H4 (cell line): ENCODE measurements around the gene PNMA6E. TPM values are rescaled to one million over a fixed set of nuclear protein-coding genes. Genes with fewer than 3 reads are reported as not detected.

Experiments
- DNase-seq: peaks from one replicate; pipeline ENCODE4 v3.0.0-alpha.2; 2015; ENCODE audit warnings: low spot score
- total RNA-seq: library from RNA; depleted of rRNA; stranded (reverse); fragments of >200 nt; shearing (Covaris generic); gene quantifications from 2 replicates; pipeline ENCODE4 v1.2.3, GENCODE V29; 2014

PNMA6E gene
- total RNA-seq, 1 experiment from 2014 or later: not detected

DNA sequence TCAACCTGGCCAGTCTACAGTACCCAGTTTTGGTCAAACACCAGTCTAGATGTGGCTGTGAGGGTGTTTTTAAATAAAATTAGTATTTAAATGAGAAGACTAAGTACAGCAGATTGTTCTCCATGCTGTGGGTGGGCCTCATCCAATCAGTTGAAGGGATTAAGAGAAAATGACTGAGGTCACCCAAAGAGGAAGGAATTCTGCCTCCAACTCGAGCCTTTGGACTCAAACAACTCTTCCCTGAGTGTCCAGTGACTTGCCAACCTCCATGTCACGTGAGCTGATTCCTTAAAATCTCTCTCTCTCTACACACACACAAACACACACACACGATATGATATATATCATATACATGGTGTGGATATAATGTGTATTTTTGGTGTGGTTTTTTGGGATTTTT lies 34.7 kb upstream of the PNMA6E start:
- DNase-seq: no peak

DNA sequence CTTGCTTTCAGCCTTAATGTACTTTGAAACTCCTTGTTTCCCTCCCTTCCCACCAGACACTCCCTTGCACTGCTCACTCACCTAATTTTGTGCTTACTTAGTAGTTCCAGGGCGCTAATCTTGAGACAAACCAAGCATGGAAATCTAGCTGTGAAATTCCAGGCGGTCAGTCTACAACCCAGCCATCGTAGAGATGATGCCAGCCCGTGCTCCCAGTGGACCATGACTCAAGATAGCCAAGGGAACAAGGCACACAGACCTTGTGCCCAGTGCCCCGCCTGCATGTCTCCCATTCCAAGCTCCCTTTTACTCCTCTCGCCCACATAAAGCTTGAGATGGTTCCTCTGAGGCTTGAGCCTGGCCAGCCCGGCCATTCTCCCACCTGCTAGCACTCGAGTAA lies 33.7 kb upstream of the PNMA6E start:
- DNase-seq: no peak

DNA sequence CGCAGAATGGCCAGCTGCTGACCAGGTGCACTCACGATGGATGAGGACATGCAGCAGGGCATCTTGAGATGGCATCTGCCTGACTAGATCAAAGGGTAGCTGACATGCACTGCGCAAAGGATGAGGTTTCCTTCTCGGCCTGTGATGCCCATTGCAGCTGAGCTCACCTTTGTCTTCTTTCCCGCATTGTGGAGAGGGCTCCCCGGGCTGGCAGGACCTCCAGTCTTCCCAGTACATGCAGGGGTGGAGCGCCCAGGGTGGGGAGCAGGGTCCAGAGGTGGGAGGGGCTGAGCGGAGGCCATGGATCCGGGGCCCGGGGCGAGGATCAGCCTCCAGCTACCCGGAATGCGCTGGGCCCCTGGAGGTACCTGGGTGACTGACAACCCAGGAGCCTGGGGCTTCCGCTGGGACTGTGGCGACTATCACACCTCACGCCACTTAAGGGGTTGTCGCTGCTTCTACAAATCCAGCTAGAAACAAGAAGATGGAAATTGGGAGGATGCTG lies 32.7 kb upstream of the PNMA6E start:
- DNase-seq: no peak

DNA sequence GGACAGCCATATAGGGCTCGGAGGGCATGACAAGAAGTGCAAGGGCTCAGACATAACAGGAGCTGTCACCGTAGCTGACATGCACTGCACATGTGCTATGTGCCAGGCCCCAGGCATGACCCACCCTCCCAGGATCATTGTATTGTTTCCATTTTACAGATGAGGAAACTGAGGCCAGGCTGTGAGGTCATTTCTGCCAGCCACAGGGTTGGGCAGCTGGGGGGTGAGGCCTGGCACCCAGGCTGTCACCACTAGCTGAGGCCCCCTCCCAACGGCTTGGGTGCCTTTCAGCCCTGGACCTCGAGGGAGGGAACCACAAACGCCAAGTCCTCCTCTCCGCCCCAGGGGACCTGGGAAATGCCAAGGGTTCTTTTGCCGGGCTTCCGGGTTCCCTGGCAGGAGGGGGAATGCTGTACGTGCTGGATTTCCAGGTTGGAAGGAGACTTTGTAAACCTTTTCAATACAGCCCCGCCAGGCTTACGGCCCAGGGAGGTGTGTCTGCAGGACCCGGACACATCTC lies 32.1 kb upstream of the PNMA6E start:
- DNase-seq: no peak

DNA sequence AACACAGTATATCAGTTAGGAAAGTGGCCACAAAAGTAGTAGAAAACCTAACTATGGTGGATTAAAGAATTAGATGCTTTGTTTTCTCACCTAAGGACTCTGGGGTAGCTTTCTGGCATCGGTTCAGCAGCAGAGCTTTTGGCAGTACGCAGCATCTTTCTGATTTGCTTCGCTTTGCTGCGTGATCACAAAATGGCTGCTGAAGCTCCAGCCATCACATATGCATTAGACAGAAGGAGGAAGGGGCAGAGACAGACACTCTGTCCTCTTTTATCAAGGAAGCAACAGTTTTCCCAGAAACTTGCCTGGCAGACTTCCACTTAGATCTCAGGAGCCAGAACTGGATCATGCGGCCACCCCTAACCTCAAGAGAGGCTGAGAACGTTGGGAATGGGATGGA lies 29.6 kb upstream of the PNMA6E start:
- no peak for DNase-seq

DNA sequence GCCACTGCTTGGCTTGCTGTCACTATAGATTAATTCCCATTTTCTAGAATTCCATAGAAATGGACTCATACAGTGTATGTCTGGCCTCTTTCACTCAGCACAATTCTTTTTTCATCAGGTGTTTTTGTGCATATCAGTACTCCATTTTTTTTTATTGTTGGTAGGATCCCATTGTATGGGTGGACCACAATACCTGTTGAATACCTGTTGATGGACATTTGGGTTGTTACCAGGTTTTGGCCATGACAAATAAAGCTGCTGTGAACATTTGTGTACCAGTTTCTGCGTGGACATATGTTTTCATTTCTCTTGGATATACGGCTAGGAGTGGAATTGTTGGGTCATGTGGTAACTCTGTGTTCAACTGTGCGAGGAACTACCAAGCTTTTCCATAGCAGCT lies 25.1 kb upstream of the PNMA6E start:
- DNase-seq: no peak

DNA sequence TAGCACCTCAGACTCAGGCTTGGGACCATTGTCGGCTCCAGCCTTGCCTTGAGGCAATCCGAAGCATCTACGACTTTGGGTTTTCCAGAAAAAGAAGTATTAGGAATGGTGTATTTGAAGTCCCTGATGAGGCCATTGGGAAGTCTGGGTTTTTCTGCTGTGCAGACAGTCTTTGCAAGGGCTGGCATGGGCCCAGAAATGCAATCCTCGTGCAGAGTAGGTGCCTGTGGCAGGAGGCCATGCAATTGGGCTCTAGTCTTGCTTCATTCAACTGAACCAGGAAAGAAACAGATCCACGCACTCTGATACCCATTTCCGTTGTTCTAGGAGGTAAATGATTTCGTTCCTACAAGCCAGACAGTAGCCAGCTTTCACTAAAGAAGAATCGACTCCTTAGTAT lies 22.5 kb upstream of the PNMA6E start:
- no peak for DNase-seq

GRCh38 chrX:153421856-153422255 lies 20.7 kb upstream of the PNMA6E start:
- DNase-seq: no peak

- no peak for DNase-seq
These were observed 19.9 kb upstream of the PNMA6E start for GRCh38 chrX:153420851-153421599.

DNA sequence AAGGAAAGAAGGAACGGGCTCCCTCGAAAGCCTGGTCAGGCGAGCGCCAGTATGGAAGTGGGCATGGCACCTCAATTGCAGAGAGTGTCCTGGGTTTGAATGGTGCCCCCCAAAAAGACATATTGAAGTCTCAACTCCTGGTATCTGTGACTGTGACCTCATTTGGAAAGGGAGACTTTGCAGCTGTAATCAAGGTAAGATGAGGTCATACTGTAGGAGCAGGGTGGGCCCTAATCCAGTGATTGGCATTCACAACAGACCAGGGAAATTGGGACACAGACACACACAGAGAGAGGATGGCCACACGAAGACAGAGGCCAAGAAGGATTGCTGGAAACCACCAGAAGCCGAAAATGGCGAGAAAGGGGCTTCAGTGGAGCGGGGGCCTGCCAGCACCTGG lies 16.5 kb upstream of the PNMA6E start:
- DNase-seq: no peak

- DNase-seq: no peak
These were observed 15.8 kb upstream of the PNMA6E start for GRCh38 chrX:153416781-153417450.

GRCh38 chrX:153414856-153415510 lies 13.8 kb upstream of the PNMA6E start:
- DNase-seq: no peak

DNA sequence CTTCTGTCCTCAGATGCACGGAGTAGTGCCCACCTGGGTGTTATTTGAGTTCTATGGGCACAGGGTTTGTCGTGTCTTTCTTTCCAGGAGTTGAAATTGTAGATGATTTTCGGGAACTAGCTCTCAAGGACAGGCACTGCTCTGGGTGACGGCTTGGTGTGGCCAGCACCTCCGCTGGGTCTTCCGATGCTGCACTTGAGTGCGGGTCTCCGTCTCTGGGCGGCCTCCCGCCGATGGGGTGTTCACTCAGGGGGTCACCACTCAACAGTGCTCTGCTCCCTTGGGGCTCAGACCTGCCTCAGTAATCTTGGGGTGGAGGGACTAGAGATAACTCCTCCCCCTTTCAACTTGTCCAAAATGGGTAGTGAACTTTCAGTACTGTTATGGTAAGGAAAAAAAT lies 12.6 kb upstream of the PNMA6E start:
- DNase-seq: no peak

DNA sequence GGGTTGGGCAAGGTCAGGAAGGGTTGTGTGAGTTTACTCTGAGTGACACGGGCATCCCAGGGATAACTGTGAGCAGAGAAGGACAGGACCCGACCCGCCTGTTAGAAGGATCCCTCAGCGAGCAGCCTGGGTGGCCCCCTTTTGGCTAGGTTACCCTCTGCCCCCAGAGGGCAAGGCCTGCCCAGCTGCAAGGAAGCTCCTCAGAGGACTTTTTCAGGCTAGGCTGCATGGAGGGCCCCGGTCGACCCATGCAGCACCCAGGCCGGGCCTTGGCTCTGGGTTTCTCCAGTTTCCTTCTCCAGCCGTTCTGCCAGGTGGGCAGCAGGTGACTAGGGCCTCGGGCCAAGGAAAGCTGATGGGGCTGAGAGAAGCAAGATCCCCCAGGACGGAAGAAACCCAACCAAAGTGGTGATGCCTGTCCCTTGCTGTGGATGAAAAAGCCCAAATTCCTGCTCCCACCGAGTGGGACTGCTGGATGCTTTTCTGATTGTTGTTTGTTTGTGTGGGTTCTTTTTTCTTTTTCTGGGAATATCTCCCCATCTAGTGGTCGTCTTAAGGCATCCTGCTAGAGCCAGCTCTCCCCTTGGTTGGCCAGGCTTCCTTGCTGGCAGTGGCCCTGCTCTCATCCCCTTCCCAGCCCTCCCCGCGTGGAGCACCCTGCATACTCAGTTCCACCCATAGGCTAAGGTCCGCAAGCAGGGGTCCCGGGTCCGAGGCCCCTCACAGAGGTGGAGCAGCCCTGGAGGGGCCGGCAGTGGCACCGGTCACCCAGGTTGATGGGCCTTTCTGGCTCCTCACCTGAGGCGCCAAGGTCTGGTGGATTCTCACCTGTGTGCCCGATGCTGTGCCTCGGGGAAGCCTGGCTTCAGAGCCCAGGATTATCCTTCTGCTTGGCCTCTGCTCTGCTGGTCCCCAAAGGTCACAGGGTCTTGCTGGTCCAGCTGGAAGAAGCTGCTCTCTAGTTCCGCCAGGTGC lies 11.9 kb upstream of the PNMA6E start:
- no peak for DNase-seq

DNA sequence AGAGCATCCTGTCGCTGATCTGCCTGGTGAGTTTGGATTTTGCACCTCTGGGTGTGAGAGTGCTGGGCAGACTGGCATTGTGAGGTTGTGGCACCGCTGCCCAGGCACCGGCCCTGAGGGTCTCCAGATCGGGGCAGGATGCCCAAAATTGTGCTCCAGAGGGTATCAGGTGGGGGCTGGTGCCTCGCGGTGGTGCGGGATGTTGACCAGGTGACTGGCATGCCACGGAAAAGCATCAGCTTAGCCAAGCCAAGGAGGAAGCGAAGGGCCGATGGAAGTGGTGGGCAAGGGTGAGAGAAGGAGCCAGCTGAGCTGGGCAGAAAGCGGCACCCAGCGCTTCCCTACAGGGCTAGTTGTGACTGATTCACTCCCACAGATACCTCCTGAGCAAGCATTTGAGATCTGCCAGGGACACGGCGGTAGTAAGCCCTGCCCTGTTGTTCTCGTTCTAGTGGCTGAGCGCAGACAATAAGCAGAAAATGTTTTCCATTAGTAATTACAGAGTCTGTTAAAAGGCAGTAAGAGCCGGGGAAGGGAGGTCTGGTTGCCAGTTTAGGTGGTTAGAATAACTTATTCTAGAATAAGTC lies 10.9 kb upstream of the PNMA6E start:
- no peak for DNase-seq

GRCh38 chrX:153411255-153411987 lies 10.3 kb upstream of the PNMA6E start, which contains the start of gene ZFP92:
TSS of gene ZFP92 (plus strand) at chrX:153411472. CDS start at chrX:153418323, 6,851 bp downstream.
- DNase-seq: no peak

GRCh38 chrX:153410888-153411254 lies 9.7 kb upstream of the PNMA6E start:
- DNase-seq: no peak

DNA sequence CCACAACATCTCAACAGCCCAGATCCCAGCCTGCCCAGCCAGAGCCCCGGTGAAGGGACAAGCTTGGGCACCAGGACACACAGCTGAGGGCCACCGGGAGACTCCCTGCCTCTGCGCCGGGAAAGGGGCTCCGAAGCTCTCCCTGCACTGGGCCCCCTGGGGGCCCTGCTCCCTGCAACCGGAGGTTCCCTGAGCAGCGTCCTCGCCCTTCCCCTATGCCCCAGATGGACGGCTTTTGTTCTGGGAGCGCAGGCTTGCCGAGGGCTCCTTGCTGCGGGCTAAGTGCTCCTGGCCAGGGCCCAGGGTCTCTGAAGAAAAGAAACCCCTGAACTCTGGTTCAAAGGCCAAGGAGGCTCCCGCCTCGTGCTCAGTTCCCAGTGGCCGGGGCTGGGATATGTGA lies 9.2 kb upstream of the PNMA6E start:
- DNase-seq: no peak

DNA sequence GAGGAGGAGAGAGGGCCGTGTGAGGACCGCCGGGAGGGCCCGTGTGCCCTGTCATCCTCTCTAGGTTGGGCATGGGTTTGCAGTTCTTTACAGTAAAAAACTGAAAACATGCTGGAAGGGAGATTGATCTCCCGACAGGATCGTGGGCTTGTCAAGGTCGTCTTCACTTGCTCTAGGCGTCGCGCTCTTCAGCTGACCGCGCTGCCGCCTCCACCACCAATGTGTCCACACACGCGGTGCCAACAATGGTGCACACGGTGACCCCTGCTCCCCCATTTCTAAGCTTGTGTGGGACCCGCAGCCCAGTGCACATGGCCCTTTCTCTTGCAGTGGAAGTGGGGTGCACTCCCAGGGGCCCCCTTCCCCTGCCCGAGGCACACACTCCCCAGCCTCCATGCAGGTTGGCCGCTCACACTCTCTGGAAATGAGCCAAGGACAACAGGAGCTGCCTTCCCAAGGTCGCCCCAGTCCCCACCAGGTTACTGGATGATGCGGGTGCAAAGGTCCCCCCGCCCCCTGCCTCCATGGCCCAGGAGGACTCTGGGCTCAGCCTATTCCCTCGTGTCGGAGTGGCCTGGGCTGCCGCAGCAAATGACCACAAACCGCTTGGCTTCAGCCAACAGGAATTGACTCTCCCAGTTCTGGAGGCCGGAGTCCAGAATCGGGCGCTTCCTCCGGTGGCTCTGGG lies 8.4 kb upstream of the PNMA6E start:
- no peak for DNase-seq
